Measurements from ENCODE around the gene BICRAL. TPM values are rescaled to one million over a fixed set of nuclear protein-coding genes. Genes with fewer than 3 reads are reported as not detected.
"Not testable (repeated sequence)": the region's sequence is repeated elsewhere in the genome, so short reads cannot be mapped to it uniquely, and the experiment has no call there.

The BICRAL gene
- total and polyA plus RNA-seq, 10 donors, result 3.4 to 27.5 (median 24.0) TPM

- H3K4me3 ChIP-seq; intact Hi-C loops (cut with DNase I; ENCODE audit: low total_unique reads); H3K27ac ChIP-seq; H3K9me3 ChIP-seq; H3K27me3 ChIP-seq (replicated peaks in 1 of 7): not testable (repeated sequence)
- peak; percentile 21 for DNase-seq
- TF ChIP-seq POLR2AphosphoS5 (IDR thresholded peaks at IDR 0.05), result peak in 1 of 3 donors; percentile 33
- peaks cover 7 to 58% (median 46%) of the 10 kb centered on the region in 6 donors for H3K36me3 ChIP-seq
- H3K4me1 ChIP-seq, result peaks cover 4 to 55% (median 28%) of the 10 kb centered on the region in 6 donors
- 88 to 100% (median 97%) methylated on average over 4 of the region's 4 CpGs for whole genome bisulfite sequencing, 5 donors
Measured at GRCh38 chr6:42888201-42888600, 106.3 kb downstream of the BICRAL start.

GRCh38 chr6:42889815-42890214, 108.0 kb downstream of the BICRAL start:
- H3K9me3 ChIP-seq, result no peaks in the 10 kb centered on the region

DNA sequence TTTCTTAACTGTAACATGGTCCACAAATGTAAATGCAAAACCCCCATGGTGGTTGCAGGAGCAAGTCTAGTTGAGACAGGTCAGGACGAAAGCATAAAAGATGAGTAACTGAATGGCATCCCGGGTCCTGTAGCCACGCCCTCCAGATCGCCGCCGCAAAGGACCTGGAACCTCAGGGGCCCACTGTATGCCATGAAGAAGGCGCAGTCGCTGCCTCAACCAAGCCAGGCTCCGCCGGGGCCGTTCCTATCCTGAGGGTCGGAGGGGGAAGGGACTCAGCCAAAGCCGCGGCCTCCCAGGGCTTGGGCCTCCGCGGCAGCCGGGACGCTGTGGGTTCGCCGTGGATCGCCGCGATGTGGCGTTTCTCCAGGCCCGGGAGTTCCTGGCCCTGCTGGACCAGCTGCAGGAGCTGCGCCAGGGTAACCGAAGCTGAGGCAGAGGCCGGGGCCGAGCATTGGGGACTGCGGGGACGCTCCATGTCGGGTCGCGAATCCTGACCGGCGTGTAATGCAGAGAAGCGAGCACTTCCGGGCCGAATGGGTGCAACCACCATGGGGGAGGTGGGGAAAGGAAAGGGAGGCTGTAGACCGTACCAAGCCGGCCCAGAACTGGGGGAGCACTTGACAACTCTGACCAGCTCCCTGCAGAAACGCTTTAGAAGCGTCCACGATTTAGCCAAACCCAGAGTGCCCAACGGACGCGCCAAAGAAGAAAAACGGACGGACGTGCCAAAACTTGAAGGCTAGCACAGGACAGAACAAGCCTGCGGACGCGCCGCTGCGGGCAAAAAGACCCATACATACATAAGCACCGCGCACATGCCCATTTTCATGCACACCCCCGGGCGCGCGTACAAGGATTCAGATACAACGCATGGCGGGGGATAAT, 108.7 kb downstream of the BICRAL start:
- Histone ChIP-seq H3K4me1 (peaks cover 4 to 59% (median 36%) of the 10 kb centered on the region in 6 donors), H3K27ac (peak overlapping the region; percentile 86 to 98 (median 93)), H3K4me3 (peak overlapping the region; percentile 78 to 100 (median 96)), H3K27me3 (replicated peaks in 1 of 7) (no peaks in the 10 kb centered on the region), H3K9me3 (no peaks in the 10 kb centered on the region), H3K36me3 (peaks cover 4 to 34% (median 22%) of the 10 kb centered on the region in 6 donors)
- TF ChIP-seq, protein P1, sequence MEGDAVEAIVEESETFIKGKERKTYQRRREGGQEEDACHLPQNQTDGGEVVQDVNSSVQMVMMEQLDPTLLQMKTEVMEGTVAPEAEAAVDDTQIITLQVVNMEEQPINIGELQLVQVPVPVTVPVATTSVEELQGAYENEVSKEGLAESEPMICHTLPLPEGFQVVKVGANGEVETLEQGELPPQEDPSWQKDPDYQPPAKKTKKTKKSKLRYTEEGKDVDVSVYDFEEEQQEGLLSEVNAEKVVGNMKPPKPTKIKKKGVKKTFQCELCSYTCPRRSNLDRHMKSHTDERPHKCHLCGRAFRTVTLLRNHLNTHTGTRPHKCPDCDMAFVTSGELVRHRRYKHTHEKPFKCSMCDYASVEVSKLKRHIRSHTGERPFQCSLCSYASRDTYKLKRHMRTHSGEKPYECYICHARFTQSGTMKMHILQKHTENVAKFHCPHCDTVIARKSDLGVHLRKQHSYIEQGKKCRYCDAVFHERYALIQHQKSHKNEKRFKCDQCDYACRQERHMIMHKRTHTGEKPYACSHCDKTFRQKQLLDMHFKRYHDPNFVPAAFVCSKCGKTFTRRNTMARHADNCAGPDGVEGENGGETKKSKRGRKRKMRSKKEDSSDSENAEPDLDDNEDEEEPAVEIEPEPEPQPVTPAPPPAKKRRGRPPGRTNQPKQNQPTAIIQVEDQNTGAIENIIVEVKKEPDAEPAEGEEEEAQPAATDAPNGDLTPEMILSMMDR (IDR thresholded peaks at IDR 0.05 in 8 of 11, conservative IDR thresholded peaks at IDR 0.05 in 3 of 11), result no peak
- peak; percentile 94 to 98 (median 95) for TF ChIP-seq POLR2AphosphoS5 (IDR thresholded peaks at IDR 0.05)
- peak in 2 of 3 donors; percentile 39 to 70 for TF ChIP-seq POLR2A (IDR thresholded peaks at IDR 0.05)
- DNase-seq, result peak; percentile 96
- 0 to 1% (median 0%) methylated on average over 52 to 63 of the region's 63 CpGs for WGBS, 5 donors
- intact Hi-C loops (cut with DNase I; ENCODE audit: low total_unique reads), result no loop called here

More at GRCh38 chr6:42889815-42890214, 108.0 kb downstream of the BICRAL start:
- peak overlapping the region; percentile 78 to 100 (median 96) for H3K4me3 ChIP-seq
- peak overlapping the region; percentile 86 to 98 (median 93) for H3K27ac ChIP-seq
- H3K36me3 ChIP-seq, result peaks cover 7 to 42% (median 30%) of the 10 kb centered on the region in 6 donors
- intact Hi-C loops (cut with DNase I; ENCODE audit: low total_unique reads), result no loop called here
- no peaks in the 10 kb centered on the region for H3K27me3 ChIP-seq (replicated peaks in 1 of 7)
- H3K4me1 ChIP-seq, result peaks cover 4 to 59% (median 36%) of the 10 kb centered on the region in 6 donors
- no peak for TF ChIP-seq POLR2AphosphoS5 (IDR thresholded peaks at IDR 0.05)
- no peak for TF ChIP-seq POLR2A (IDR thresholded peaks at IDR 0.05)
- TF ChIP-seq, protein P1 (IDR thresholded peaks at IDR 0.05 in 8 of 11, conservative IDR thresholded peaks at IDR 0.05 in 3 of 11), result no peak
- WGBS, 5 donors, result 54 to 69% (median 60%) methylated on average over 4 of the region's 4 CpGs
- DNase-seq, result no peak

- H3K27me3 ChIP-seq (replicated peaks in 1 of 7), result no peaks in the 10 kb centered on the region
- DNase-seq, result peak; percentile 33
- H3K27ac ChIP-seq, result peak overlapping the region; percentile 86 to 98 (median 93)
- TF ChIP-seq POLR2A (IDR thresholded peaks at IDR 0.05) (no peak), POLR2AphosphoS5 (IDR thresholded peaks at IDR 0.05) (no peak)
- TF ChIP-seq, protein P1 (IDR thresholded peaks at IDR 0.05 in 8 of 11, conservative IDR thresholded peaks at IDR 0.05 in 3 of 11), result no peak
- H3K4me3 ChIP-seq, result peak overlapping the region; percentile 78 to 100 (median 96)
- intact Hi-C loops (cut with DNase I; ENCODE audit: low total_unique reads), result no loop called here
- peaks cover 0 to 27% (median 15%) of the 10 kb centered on the region in 6 donors for H3K36me3 ChIP-seq
- H3K4me1 ChIP-seq, result peaks cover 4 to 59% (median 36%) of the 10 kb centered on the region in 6 donors
- no peaks in the 10 kb centered on the region for H3K9me3 ChIP-seq
- WGBS, 5 donors, result 36 to 56% (median 42%) methylated on average over 17 of the region's 17 CpGs
Measured at GRCh38 chr6:42891199-42891722, 109.4 kb downstream of the BICRAL start.

DNA sequence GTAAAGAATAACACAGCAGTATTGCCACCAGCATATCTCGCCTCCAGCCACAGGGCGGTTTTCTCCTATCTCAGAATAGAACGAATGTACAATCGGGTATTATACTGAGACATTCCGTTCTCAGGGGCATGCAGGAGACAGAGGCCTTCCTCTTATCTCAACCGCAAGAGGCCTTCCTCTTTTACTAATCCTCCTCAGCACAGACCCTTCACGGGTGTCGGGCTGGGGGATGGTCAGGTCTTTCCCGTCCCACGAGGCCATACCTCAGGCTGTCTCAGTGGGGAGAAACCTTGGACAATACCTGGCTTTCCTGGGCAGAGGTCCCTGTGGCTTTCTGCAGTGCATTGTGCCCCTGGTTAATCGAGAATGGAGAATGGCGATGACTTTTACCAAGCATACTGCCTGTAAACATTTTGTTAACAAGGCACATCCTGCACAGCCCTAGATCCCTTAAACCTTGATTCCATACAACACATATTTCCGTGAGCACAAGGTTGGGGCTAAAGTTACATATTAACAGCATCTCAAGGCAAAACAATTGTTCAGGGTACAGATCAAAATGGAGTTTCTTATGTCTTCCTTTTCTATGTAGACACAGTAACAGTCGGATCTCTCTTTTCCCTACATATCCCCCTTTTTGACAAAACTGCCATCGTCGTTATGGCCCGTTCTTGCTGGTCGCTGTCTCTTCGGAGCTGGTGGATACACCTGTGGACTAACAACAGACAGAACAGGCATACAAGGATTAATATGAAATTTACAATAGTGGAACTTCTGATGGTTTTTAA, 112.4 kb downstream of the BICRAL start:
- H3K27me3 ChIP-seq (replicated peaks in 1 of 7); H3K36me3 ChIP-seq; H3K9me3 ChIP-seq; intact Hi-C loops (cut with DNase I; ENCODE audit: low total_unique reads); H3K4me3 ChIP-seq: not testable (repeated sequence)
- DNase-seq, result peak; percentile 78
- Histone ChIP-seq H3K4me1 (peaks cover 4 to 58% (median 41%) of the 10 kb centered on the region in 6 donors), H3K27ac (peak overlapping the region in 6 of 8 donors; percentile 16 to 78 (median 68))
- WGBS, 5 donors, result 46 to 52% (median 48%) methylated on average over 19 of the region's 19 CpGs

Measured in spleen (tissue), 11 donors.